KMS-11 (cell line): ENCODE results near the gene S100PBP.

Source experiments
- H2AFZ ChIP-seq: fragments of 200-600 bp; sonication (generic); 2 replicates; pipeline ENCODE4 v1.6.1; 2016; ENCODE audit warnings: antibody characterized with exemption, mixed run types, low read depth
- H3K27ac ChIP-seq: fragments of 200-600 bp; sonication (generic); 2 replicates; pipeline ENCODE4 v1.6.1; 2016; ENCODE audit warnings: mild to moderate bottlenecking, mixed run types
- H3K27me3 ChIP-seq: fragments of 200-600 bp; sonication (generic); 2 replicates; pipeline ENCODE4 v1.6.1; 2017; ENCODE audit warnings: mild to moderate bottlenecking, low read depth, mixed run types, moderate library complexity; ENCODE audit not compliant: insufficient read depth
- H3K36me3 ChIP-seq: fragments of 200-600 bp; sonication (generic); 2 replicates; pipeline ENCODE4 v1.6.1; 2017; ENCODE audit warnings: mild to moderate bottlenecking, mixed run types; ENCODE audit not compliant: insufficient read depth
- H3K4me1 ChIP-seq: fragments of 200-600 bp; sonication (generic); 2 replicates; pipeline ENCODE4 v1.6.1; 2016; ENCODE audit warnings: mild to moderate bottlenecking, low read depth, mixed run types; ENCODE audit not compliant: poor library complexity, severe bottlenecking
- H3K4me2 ChIP-seq: fragments of 200-600 bp; sonication (generic); 2 replicates; pipeline ENCODE4 v1.7.0; 2016; ENCODE audit warnings: mild to moderate bottlenecking, mixed run types
- H3K4me3 ChIP-seq: fragments of 200-600 bp; sonication (generic); IDR thresholded peaks from 2 replicates; pipeline ENCODE4 v1.6.1; 2017; ENCODE audit warnings: low read depth, low read length, mixed read lengths; ENCODE audit not compliant: insufficient read depth
- H3K79me2 ChIP-seq: fragments of 200-600 bp; sonication (generic); 2 replicates; pipeline ENCODE4 v1.6.1; 2016; ENCODE audit warnings: low read depth, mixed run types; ENCODE audit not compliant: insufficient read depth
- H3K9ac ChIP-seq: fragments of 200-600 bp; sonication (generic); 2 replicates; pipeline ENCODE4 v1.6.1; 2016; ENCODE audit warnings: mild to moderate bottlenecking, mixed run types
- H4K20me1 ChIP-seq: fragments of 200-600 bp; sonication (generic); 2 replicates; pipeline ENCODE4 v1.6.1; 2016; ENCODE audit warnings: mild to moderate bottlenecking, mixed run types; ENCODE audit not compliant: insufficient read depth
- TF ChIP-seq, protein P1 (sequence below): fragments of 200-600 bp; sonication (generic); conservative IDR thresholded peaks from 2 replicates; pipeline ENCODE4 v1.6.1; 2017; ENCODE audit warnings: low read depth, mild to moderate bottlenecking, antibody characterized with exemption, low read length, moderate library complexity, mixed read lengths

Gene S100PBP

DNA sequence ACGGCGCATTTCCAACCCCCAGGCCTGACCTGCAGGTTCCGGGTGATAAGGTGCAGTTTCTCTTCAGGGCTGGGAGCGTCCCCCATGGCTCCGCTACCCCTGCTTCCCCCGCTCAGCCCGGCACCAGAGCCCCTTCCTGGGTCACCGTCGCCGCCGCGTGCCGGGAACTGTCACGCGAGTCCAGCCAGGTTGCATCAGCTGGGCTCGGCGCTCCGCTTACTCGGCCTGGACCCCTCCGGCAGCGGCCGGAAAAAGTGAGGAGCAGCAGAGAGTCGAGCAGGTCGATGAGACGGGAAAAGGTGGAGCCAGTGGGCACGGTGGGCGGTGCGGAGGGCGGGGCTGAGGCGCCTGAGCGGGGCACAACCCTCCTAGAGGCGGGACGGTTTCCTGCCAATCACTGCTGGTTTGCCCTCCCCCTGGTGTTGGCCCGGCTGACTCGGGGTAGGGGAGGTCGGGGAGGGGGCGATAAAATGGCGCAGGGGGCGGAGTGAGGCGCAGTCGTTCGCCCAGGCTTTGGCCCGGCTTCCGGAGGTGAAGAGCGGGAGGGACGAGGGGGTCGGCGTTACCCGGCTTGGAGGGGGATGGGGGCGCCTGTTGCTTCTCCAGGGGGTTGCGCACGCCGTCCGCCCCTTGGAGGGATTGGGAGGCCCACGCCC is at the start of gene S100PBP, which contains the start of gene YARS1:
S100PBP (plus strand) TSS at position 495 of the 656 bp plus-strand sequence. CDS start 8,447 bp downstream, outside the sequence.
YARS1 (minus strand) TSS at position 200 of the 656 bp plus-strand sequence; CDS start at position 86, 114 bp downstream.
- Histone ChIP-seq H4K20me1 (peaks cover 10% of the 10 kb centered on the region), H3K4me3 (peak within 1 kb of the TSS; percentile 71), H3K4me1 (peaks cover 62% of the 10 kb centered on the region), H3K27me3 (no peaks in the 10 kb centered on the region), H3K27ac (peak within 1 kb of the TSS; percentile 92), H3K79me2 (peaks cover 98% of the 10 kb centered on the region), H3K9ac (peak within 1 kb of the TSS; percentile 89), H3K4me2 (peak within 1 kb of the TSS; percentile 96), H2AFZ (peak within 1 kb of the TSS; percentile 28; the same call in 1 of the 2 replicates), H3K36me3 (0 out of 2 replicates have a peak, but pooled peaks cover 4% of the 10 kb centered on the region)
- TF ChIP-seq, protein P1, sequence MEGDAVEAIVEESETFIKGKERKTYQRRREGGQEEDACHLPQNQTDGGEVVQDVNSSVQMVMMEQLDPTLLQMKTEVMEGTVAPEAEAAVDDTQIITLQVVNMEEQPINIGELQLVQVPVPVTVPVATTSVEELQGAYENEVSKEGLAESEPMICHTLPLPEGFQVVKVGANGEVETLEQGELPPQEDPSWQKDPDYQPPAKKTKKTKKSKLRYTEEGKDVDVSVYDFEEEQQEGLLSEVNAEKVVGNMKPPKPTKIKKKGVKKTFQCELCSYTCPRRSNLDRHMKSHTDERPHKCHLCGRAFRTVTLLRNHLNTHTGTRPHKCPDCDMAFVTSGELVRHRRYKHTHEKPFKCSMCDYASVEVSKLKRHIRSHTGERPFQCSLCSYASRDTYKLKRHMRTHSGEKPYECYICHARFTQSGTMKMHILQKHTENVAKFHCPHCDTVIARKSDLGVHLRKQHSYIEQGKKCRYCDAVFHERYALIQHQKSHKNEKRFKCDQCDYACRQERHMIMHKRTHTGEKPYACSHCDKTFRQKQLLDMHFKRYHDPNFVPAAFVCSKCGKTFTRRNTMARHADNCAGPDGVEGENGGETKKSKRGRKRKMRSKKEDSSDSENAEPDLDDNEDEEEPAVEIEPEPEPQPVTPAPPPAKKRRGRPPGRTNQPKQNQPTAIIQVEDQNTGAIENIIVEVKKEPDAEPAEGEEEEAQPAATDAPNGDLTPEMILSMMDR = no peak

DNA sequence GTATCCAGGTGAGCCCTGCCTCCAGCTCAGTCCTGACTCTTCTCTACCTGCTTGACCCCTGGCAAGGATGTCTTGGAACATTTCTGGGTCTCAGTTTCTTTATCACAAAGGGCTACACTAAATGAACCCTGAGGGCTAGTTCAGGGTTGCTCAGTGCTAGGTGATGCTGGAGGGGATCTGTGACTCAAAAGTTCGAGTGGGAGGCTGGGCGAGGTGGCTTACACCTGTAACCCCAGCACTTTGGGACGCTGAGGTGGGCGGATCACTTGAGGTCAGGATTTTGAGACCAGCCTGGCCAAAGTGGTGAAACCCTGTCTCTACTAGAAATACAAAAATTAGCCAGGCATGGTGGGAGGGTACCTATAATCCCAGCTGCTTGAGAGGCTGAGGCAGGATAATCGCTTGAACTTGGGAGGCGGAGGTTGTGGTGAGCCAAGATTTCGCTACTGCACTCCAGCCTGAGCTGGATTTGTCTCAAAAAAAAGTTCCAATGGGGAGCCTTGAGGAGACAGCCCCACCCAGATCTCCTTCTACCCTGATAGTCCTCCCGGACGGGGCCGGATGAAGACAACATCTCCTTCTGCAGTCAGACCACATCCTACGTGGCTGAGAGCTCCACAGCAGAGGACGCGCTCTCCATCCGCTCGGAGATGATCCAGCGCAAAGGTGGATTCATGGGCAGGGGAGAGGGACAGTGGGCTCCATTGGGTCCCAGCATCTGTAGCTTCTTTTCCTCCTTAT is 49.2 kb upstream of the S100PBP start:
- H3K36me3 ChIP-seq = no peaks in the 10 kb centered on the region
- no peak overlapping the region for H3K9ac ChIP-seq
- H3K4me1 ChIP-seq = peaks cover 21% of the 10 kb centered on the region
- no peaks in the 10 kb centered on the region for H3K27me3 ChIP-seq
- no peak overlapping the region for H3K4me3 ChIP-seq
- H3K27ac ChIP-seq = no peak overlapping the region
- H2AFZ ChIP-seq = no peak overlapping the region
- H3K4me2 ChIP-seq = no peak overlapping the region
- TF ChIP-seq, protein P1 = no peak
- no peaks in the 10 kb centered on the region for H4K20me1 ChIP-seq
- H3K79me2 ChIP-seq = no peaks in the 10 kb centered on the region

DNA sequence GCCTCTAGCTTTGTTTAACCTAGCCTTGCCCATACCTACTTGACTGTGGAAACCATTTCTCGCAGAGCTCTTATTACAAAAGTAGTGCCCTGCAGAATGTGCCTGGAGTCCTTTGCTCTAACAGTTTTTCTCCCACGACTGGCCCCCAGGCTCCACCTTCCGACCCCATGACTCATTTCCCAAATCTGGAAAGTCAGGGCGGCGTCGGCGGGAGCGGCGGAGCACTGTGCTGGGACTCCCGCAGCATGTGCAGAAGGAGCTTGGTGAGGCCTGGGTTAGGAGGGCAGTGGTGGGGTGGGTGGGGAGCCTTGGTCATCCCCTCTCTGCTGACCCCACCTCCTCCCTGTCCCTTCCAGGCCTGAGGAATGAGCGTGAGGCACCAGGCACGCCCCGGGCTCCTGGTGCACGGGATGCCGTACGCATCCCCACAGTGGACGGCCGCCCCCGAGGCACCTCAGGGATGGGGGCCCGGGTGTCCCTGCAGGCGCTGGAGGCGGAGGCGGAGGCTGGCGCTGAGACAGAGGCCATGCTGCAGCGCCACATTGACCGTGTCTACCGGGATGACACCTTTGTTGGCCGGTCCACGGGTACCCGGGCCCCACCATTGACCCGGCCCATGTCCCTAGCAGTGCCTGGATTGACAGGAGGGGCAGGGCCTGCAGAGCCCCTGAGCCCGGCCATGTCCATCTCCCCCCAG is 47.8 kb upstream of the S100PBP start:
- Histone ChIP-seq H4K20me1 (no peaks in the 10 kb centered on the region), H3K9ac (no peak overlapping the region), H3K4me1 (peaks cover 28% of the 10 kb centered on the region), H2AFZ (no peak overlapping the region), H3K36me3 (no peaks in the 10 kb centered on the region), H3K79me2 (no peaks in the 10 kb centered on the region), H3K27ac (no peak overlapping the region), H3K27me3 (no peaks in the 10 kb centered on the region), H3K4me3 (no peak overlapping the region), H3K4me2 (no peak overlapping the region)
- TF ChIP-seq, protein P1 = no peak

DNA sequence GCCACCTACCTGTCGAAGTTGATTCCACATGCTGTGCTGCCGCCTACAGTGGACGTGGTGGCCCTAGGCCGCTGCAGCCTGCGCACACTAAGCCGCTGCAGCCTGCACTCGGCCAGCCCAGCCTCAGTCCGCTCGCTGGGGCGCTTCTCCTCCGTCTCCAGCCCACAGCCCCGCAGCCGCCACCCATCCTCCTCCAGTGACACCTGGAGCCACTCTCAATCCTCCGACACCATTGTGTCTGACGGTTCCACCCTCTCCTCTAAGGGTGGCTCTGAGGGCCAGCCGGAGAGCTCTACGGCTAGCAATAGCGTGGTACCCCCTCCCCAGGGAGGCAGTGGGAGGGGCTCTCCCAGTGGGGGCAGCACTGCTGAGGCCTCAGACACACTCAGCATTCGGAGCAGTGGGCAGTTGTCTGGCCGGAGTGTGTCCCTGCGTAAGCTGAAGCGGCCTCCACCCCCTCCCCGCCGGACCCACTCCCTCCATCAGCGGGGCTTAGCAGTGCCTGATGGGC is 47.2 kb upstream of the S100PBP start:
- no peak overlapping the region for H3K4me3 ChIP-seq
- H3K79me2 ChIP-seq = no peaks in the 10 kb centered on the region
- no peak overlapping the region for H3K4me2 ChIP-seq
- no peaks in the 10 kb centered on the region for H3K27me3 ChIP-seq
- H3K9ac ChIP-seq = no peak overlapping the region
- H2AFZ ChIP-seq = no peak overlapping the region
- TF ChIP-seq, protein P1 = no peak
- H3K36me3 ChIP-seq = peaks cover under 1% of the 10 kb centered on the region; the same call in 1 of the 2 replicates
- H3K4me1 ChIP-seq = peaks cover 31% of the 10 kb centered on the region
- no peaks in the 10 kb centered on the region for H4K20me1 ChIP-seq
- no peak overlapping the region for H3K27ac ChIP-seq
